Measurements from ENCODE around the gene HNRNPH2.

- TF ChIP-seq CTCF (conservative IDR thresholded peaks at IDR 0.05; ENCODE audit: low read depth in 2 of 2) (no peak), EZH2 (IDR thresholded peaks at IDR 0.05; ENCODE audit: low read depth, unreplicated experiment) (no peak), POLR2AphosphoS5 (IDR thresholded peaks at IDR 0.05; ENCODE audit: low read depth) (no peak), NANOG (IDR thresholded peaks at IDR 0.05; ENCODE audit: borderline replicate concordance) (no peak), REST (IDR thresholded peaks at IDR 0.05; ENCODE audit: unreplicated experiment) (no peak), EZH2phosphoT487 (IDR thresholded peaks at IDR 0.05; ENCODE audit: unreplicated experiment) (no peak), STAT1 (IDR thresholded peaks at IDR 0.05; ENCODE audit: unreplicated experiment) (no peak), CREB1 (CRISPR knock-in tag; IDR thresholded peaks at IDR 0.05; ENCODE audit: low read depth) (no peak)
Measured at GRCh38 chrX:101442085-101442484, 34.1 kb downstream of the HNRNPH2 start.
